ENCODE data around the gene NPBWR2.

DNA sequence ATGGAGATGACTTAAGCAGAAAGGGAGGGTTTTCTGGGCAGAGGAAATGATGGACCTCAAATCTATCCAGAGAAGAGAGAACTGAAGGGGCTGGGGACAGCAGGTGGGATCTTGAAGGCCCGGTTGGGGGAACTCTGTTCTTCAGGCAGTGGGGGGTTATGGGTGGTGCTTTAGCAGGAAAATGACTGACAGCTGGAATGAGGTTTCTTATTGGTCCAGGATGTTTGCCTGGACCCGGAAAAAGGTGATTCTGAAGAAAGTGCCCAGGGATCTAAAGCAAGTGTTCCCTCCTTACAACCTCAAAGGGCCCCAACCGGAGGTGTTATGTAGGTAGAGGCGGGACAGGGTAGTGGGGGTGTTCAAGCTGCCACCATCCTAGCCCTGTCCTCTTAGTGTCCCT lies 11.9 kb downstream of the NPBWR2 start:
- TF ChIP-seq ZNF777 (tag by site-specific recombination; IDR thresholded peaks at IDR 0.05; ENCODE audit: borderline replicate concordance): no peak
- TF ChIP-seq, protein P1, sequence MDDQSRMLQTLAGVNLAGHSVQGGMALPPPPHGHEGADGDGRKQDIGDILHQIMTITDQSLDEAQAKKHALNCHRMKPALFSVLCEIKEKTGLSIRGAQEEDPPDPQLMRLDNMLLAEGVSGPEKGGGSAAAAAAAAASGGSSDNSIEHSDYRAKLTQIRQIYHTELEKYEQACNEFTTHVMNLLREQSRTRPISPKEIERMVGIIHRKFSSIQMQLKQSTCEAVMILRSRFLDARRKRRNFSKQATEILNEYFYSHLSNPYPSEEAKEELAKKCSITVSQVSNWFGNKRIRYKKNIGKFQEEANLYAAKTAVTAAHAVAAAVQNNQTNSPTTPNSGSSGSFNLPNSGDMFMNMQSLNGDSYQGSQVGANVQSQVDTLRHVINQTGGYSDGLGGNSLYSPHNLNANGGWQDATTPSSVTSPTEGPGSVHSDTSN (CRISPR knock-in tag; IDR thresholded peaks at IDR 0.05): no peak
- no peak for TF ChIP-seq ZNF76 (tag by site-specific recombination; IDR thresholded peaks at IDR 0.05; ENCODE audit: borderline replicate concordance, low read depth)
- TF ChIP-seq, protein P2, sequence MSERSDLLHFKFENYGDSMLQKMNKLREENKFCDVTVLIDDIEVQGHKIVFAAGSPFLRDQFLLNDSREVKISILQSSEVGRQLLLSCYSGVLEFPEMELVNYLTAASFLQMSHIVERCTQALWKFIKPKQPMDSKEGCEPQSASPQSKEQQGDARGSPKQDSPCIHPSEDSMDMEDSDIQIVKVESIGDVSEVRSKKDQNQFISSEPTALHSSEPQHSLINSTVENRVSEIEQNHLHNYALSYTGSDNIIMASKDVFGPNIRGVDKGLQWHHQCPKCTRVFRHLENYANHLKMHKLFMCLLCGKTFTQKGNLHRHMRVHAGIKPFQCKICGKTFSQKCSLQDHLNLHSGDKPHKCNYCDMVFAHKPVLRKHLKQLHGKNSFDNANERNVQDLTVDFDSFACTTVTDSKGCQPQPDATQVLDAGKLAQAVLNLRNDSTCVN (tag by site-specific recombination; optimal IDR thresholded peaks at IDR 0.05): no peak
- no peak for TF ChIP-seq ZNF174 (tag by site-specific recombination; IDR thresholded peaks at IDR 0.05)
- no peak for TF ChIP-seq YY1 (tag by site-specific recombination; IDR thresholded peaks at IDR 0.05)
- TF ChIP-seq, protein P3, sequence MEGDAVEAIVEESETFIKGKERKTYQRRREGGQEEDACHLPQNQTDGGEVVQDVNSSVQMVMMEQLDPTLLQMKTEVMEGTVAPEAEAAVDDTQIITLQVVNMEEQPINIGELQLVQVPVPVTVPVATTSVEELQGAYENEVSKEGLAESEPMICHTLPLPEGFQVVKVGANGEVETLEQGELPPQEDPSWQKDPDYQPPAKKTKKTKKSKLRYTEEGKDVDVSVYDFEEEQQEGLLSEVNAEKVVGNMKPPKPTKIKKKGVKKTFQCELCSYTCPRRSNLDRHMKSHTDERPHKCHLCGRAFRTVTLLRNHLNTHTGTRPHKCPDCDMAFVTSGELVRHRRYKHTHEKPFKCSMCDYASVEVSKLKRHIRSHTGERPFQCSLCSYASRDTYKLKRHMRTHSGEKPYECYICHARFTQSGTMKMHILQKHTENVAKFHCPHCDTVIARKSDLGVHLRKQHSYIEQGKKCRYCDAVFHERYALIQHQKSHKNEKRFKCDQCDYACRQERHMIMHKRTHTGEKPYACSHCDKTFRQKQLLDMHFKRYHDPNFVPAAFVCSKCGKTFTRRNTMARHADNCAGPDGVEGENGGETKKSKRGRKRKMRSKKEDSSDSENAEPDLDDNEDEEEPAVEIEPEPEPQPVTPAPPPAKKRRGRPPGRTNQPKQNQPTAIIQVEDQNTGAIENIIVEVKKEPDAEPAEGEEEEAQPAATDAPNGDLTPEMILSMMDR (tag by site-specific recombination; IDR thresholded peaks at IDR 0.05): no peak
- no peak for TF ChIP-seq ZNF302 (tag by site-specific recombination; IDR thresholded peaks at IDR 0.05; ENCODE audit: low read depth)
- TF ChIP-seq KLF1 (tag by site-specific recombination; IDR thresholded peaks at IDR 0.05): no peak
